Omental fat pad (tissue), 4 donors: ENCODE results near the gene VIPR1. TPM values are rescaled to one million over a fixed set of nuclear protein-coding genes. Genes with fewer than 3 reads are reported as not detected.

ENCODE experiments used
- ATAC-seq: fragments of 150-250 bp; one replicate; pipeline ENCODE4 v1.9.1; 2016; ENCODE audit warnings: mild to moderate bottlenecking, moderate library complexity; ENCODE audit not compliant: low FRiP score
- DNase-seq: peaks from one replicate; pipeline ENCODE4 v3.0.0-alpha.2; 2019; ENCODE audit warnings: low spot score
- CTCF ChIP-seq, 3 donors: fragments of 450-650 bp; IDR thresholded peaks; one replicate each; pipeline ENCODE4 v1.5.1; 2016 to 2017; ENCODE audit warnings: antibody characterized with exemption in 3 of 3, mild to moderate bottlenecking in 3 of 3, moderate library complexity in 2 of 3
- total RNA-seq, 4 donors: library from RNA; depleted of rRNA; stranded (reverse); fragments of >200 nt; gene quantifications; one replicate each; pipeline ENCODE4 v1.1.0, GENCODE V29; 2016

VIPR1 gene
- total RNA-seq, 4 donors from 2014 or later, result 2.9 to 73.8 (median 6.2) TPM

- TF ChIP-seq CTCF (IDR thresholded peaks at IDR 0.05), result no peak
- ATAC-seq (no peak), DNase-seq (no peak)
Measured at GRCh38 chr3:42525212-42525611, 22.8 kb downstream of the VIPR1 start.

GRCh38 chr3:42525736-42526345, 23.4 kb downstream of the VIPR1 start:
- no peak for TF ChIP-seq CTCF (IDR thresholded peaks at IDR 0.05)
- ATAC-seq (no peak), DNase-seq (no peak)

GRCh38 chr3:42526616-42527367, 24.3 kb downstream of the VIPR1 start:
- ATAC-seq (no peak), DNase-seq (no peak)

GRCh38 chr3:42527368-42527917, 25.0 kb downstream of the VIPR1 start:
- DNase-seq (no peak), ATAC-seq (no peak)
- TF ChIP-seq CTCF (IDR thresholded peaks at IDR 0.05), result no peak

More at GRCh38 chr3:42526616-42527367, 24.3 kb downstream of the VIPR1 start:
- no peak for TF ChIP-seq CTCF (IDR thresholded peaks at IDR 0.05)

GRCh38 chr3:42529468-42529867, 27.0 kb downstream of the VIPR1 start:
- no peak for DNase-seq
- TF ChIP-seq CTCF (IDR thresholded peaks at IDR 0.05), result no peak
- no peak for ATAC-seq

- no peak for TF ChIP-seq CTCF (IDR thresholded peaks at IDR 0.05)
- DNase-seq (no peak), ATAC-seq (no peak)
Measured at GRCh38 chr3:42530073-42530472, 27.6 kb downstream of the VIPR1 start.
